22Rv1 (cell line): Measurements from ENCODE around the gene ZNF548.

Experiments
- H3K27ac ChIP-seq: fragments of 450-650 bp; 2 replicates; pipeline ENCODE4 v1.5.1; 2017
- ZFX ChIP-seq: fragments of 450-650 bp; IDR thresholded peaks from 2 replicates; pipeline ENCODE4 v1.6.1; 2017; ENCODE audit warnings: antibody characterized with exemption, borderline replicate concordance
- TF ChIP-seq, protein P1 (sequence below): fragments of 450-650 bp; IDR thresholded peaks from 2 replicates; pipeline ENCODE4 v1.5.1; 2017; ENCODE audit warnings: mild to moderate bottlenecking

ZNF548 gene

DNA sequence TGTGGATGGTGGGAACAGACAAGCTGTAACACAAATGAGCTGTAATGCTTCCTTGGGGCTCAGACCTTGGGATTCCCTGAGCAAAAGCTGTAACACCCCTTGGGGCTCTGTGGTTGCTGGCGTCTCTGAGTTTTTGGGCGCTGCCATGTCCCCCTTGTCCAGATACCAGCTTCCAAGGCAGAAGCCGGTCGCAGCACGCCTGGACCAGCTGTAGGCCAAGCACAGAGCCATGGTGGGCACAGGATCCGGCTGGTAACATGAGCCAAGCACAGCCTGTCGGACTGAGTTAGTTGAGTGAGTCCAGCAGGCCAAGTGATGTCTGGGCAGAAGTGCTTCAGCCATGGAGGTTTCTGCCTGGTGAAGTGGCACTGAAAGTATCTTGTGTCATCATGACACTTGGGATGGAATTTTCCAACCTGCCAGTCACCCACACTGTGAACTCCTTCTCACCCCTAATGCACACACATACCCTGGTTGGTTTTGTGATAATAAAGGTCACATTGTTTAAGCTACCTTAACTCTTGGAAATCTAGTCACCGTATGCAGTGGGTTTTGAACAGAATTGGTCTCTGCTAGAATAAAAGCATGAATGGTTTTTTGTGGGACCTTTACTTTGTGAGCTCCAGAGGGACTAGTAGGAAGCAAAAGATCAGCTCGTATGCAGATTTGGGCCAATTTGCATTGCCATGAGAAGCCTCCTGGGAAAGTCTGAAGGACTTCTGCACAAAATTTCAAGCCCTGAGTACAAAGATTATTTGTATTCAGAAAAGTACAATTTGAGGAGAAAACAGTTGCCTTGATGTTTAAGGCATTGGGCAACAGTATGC is 14.3 kb downstream of the ZNF548 start:
- no peak overlapping the region for H3K27ac ChIP-seq
- TF ChIP-seq ZFX, result no peak
- TF ChIP-seq, protein P1, sequence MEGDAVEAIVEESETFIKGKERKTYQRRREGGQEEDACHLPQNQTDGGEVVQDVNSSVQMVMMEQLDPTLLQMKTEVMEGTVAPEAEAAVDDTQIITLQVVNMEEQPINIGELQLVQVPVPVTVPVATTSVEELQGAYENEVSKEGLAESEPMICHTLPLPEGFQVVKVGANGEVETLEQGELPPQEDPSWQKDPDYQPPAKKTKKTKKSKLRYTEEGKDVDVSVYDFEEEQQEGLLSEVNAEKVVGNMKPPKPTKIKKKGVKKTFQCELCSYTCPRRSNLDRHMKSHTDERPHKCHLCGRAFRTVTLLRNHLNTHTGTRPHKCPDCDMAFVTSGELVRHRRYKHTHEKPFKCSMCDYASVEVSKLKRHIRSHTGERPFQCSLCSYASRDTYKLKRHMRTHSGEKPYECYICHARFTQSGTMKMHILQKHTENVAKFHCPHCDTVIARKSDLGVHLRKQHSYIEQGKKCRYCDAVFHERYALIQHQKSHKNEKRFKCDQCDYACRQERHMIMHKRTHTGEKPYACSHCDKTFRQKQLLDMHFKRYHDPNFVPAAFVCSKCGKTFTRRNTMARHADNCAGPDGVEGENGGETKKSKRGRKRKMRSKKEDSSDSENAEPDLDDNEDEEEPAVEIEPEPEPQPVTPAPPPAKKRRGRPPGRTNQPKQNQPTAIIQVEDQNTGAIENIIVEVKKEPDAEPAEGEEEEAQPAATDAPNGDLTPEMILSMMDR, result no peak

DNA sequence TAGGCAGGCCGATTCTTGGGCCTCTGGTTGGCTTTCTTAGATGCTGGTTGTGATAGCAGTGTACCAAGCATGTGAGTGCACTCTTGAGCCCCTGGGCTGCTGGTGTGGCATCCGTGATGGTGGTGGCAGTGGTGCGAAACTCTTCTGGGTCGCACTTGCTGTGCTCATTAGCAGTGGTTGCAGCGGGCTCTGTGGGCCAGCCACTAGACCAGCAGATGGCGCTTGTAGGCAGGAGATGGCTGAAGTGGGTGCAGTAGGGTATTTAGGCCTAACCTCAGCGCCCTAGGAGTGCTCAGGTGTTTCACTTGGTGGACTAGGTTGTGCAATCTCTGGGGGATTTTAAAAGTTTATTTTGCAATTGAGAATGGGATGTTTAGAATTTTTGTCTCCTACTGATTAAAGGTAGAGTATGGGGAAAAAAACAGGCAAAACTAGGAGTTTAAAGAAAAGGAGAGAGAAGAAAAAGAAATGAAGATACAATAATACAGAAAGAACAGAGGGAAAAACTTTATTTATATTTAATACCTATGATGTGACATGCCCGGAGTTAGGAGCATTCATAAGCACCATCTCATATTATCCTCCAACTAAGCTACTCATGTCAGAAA is 17.0 kb downstream of the ZNF548 start:
- no peak for TF ChIP-seq ZFX
- TF ChIP-seq, protein P1, result peak; percentile 80
- H3K27ac ChIP-seq, result no peak overlapping the region

DNA sequence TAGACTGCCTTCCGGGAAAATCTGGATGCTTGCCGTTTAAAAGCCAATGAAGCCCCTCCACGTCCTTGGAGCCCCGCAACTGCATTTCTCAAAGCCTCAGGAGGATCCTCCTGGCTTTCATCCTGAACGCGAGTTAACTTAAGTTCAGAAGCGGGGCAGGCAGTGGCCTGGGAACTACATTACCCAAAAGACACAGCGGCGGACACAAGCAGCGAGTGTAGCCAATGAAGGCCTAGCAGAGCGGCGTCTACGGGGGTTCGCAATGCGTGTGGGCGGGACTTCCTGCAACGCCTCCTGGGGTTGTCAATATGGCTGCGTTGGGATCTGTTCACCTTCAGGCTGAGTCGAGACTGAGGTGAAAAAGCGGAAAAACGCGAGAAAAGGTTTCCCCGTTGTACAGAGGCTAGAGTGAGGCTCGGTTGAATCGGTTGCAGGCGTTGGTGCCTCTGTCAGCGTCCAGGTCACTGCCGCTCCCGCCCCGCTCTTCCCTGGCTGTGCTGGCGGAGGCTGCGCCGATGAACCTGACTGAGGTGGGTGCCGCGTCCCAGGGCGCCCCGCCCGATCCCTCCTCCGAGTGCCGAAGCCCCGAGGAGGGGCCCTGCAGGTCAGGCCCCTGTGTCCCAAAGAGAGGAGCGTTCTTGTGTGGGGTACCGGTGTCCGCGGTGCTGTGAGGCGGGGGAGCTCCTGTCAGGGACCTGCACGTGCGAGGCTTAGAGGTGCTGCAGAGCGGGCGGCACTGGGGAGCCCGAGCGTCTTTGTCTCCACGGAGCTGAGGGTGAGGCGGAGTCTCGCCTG is 21.4 kb downstream of the ZNF548 start, which contains the start of gene ZNF17:
Gene ZNF17, plus strand, starts transcription at position 285 of the 795 bp plus-strand sequence. CDS start 2,455 bp downstream, outside the sequence.
- no peak for TF ChIP-seq ZFX
- TF ChIP-seq, protein P1, result no peak
- peak within 1 kb of the TSS; percentile 46 for H3K27ac ChIP-seq

DNA sequence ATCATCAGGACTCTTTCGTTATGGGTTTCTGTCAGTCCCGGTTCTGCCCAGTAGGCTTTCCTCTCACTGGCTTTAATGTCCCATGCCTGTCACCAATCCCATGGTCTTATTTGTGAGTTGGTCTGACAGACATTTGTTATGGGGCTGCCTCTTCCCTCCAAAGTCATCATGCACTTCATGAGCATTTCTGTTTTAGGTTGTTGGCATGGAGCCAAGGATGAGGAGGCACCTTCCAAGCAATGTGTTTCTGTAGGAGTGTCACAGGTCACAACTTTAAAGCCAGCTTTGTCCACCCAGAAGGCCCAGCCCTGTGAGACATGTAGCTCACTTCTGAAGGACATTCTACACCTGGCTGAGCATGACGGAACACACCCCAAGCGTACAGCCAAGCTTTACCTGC is 29.8 kb downstream of the ZNF548 start:
- TF ChIP-seq, protein P1, result no peak
- TF ChIP-seq ZFX, result no peak
- H3K27ac ChIP-seq, result no peak overlapping the region

DNA sequence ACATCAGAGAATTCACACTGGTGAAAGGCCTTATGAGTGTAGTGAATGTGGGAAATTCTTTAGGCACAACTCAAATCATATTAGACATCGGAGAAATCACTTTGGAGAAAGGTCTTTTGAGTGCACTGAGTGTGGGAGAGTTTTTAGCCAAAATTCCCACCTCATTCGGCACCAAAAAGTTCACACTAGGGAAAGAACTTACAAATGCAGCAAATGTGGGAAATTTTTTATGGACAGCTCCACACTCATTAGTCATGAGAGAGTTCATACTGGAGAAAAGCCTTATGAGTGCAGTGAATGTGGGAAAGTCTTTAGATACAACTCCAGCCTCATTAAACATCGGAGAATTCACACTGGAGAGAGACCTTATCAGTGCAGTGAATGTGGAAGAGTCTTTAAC is 31.4 kb downstream of the ZNF548 start:
- no peak overlapping the region for H3K27ac ChIP-seq
- TF ChIP-seq, protein P1, result no peak
- TF ChIP-seq ZFX, result no peak

DNA sequence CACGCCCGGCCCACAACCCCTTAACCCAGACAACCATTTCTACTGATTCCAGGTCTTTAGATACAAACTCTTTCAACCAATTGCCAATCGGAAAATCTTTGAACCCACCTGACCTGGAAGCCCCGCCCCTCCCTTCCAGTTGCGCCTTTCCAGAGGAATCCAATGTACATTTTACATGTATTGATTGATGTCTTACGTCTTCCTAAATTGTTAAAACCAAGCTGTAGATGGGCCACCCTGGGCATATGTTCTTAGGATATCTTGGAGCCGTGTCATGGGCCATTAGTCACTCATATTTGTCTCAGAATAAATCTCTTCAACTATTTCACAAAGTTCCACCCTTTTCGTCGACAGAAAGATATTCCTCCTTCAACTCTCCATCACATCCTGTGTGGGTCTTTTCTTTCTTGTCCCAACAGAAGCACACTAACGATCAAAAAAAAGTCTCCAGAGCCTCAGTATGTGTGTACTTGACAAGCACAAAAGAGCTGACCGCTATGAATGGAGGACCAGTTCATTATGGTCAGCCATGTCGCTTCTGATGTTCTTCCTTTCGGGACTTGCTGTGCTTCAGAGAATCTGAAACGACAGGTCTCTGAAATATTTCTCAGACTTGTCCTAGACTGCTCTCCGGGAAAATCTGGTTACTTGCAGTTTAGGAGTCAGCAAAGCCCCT is 44.9 kb downstream of the ZNF548 start:
- TF ChIP-seq, protein P1, result no peak
- no peak for TF ChIP-seq ZFX
- H3K27ac ChIP-seq, result peak overlapping the region; percentile 73
